Measurements from ENCODE around the gene SLC9A6.
"Not testable (repeated sequence)": the region's sequence is repeated elsewhere in the genome, so short reads cannot be mapped to it uniquely, and the experiment has no call there.

The SLC9A6 gene

DNA sequence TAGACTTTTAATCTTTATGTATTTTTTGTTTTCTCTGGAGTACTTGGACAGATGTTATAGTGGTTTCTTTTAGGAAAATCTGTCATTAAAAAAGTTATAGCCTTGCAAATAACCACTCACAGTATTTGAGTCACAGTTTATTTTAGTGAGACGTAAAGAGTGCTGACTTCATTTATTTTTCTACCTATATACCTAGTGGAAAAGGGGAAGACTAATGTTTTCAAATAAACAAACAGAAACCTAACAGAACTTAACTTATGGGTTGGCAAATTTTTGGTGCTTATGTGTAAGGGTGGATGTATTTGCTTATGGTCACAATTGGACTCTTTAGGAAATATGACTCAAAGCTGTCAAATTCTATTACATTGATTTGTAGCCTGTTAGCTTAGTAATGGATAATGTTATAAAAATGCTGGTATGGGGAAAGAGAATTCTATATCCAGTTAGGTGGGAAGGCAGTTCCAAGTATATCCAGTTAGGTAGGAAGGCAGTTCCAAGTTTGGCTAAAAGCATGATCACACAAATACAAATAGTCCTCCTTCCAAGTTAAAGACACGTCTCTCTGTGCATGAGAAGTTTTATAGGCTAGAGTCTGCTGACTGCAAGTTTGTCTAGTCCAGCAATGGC lies 61.9 kb downstream of the SLC9A6 start:
- Histone ChIP-seq H3K9ac (no peak overlapping the region), H3K36me3 (ENCODE audit: insufficient read depth) (no peaks in the 10 kb centered on the region), H3K79me2 (ENCODE audit: insufficient read depth, low read depth) (no peaks in the 10 kb centered on the region), H2AFZ (ENCODE audit: low read depth) (no peak overlapping the region), H3K4me3 (IDR thresholded peaks at IDR 0.05; ENCODE audit: insufficient read depth, low read depth, low read length) (no peak overlapping the region), H3K27me3 (ENCODE audit: insufficient read depth, low read depth) (no peaks in the 10 kb centered on the region), H4K20me1 (ENCODE audit: insufficient read depth) (no peaks in the 10 kb centered on the region), H3K4me1 (ENCODE audit: low read depth, poor library complexity, severe bottlenecking) (no peaks in the 10 kb centered on the region), H3K27ac (no peak overlapping the region), H3K4me2 (no peak overlapping the region)
- TF ChIP-seq, protein P1, sequence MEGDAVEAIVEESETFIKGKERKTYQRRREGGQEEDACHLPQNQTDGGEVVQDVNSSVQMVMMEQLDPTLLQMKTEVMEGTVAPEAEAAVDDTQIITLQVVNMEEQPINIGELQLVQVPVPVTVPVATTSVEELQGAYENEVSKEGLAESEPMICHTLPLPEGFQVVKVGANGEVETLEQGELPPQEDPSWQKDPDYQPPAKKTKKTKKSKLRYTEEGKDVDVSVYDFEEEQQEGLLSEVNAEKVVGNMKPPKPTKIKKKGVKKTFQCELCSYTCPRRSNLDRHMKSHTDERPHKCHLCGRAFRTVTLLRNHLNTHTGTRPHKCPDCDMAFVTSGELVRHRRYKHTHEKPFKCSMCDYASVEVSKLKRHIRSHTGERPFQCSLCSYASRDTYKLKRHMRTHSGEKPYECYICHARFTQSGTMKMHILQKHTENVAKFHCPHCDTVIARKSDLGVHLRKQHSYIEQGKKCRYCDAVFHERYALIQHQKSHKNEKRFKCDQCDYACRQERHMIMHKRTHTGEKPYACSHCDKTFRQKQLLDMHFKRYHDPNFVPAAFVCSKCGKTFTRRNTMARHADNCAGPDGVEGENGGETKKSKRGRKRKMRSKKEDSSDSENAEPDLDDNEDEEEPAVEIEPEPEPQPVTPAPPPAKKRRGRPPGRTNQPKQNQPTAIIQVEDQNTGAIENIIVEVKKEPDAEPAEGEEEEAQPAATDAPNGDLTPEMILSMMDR (conservative IDR thresholded peaks at IDR 0.05; ENCODE audit: low read depth, low read length), result no peak

DNA sequence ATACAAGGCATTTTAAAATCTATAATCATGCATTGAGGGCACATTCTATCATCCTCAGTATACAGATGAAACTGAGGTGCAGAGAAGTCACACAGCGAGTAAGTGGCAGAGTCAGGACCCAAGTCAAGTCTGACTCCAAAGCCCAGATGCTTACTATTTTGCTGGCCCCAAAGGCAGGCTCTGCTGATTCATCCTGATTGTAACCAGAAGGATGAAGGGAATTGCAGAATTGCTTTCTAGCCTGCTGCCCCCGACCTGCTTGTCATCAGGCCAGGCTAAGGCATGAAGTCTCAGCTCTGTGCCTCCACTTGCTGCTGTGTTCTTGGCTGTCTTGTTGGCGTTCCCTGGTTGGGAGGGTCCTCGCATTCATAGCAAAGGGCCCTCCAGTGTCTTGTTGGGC lies 62.7 kb downstream of the SLC9A6 start:
- Histone ChIP-seq H3K27ac (no peak overlapping the region), H3K4me3 (IDR thresholded peaks at IDR 0.05; ENCODE audit: insufficient read depth, low read depth, low read length) (no peak overlapping the region), H2AFZ (ENCODE audit: low read depth) (no peak overlapping the region), H3K9ac (no peak overlapping the region), H3K79me2 (ENCODE audit: insufficient read depth, low read depth) (no peaks in the 10 kb centered on the region), H3K4me2 (no peak overlapping the region), H4K20me1 (ENCODE audit: insufficient read depth) (no peaks in the 10 kb centered on the region), H3K36me3 (ENCODE audit: insufficient read depth) (no peaks in the 10 kb centered on the region), H3K4me1 (ENCODE audit: low read depth, poor library complexity, severe bottlenecking) (no peaks in the 10 kb centered on the region), H3K27me3 (ENCODE audit: insufficient read depth, low read depth) (no peaks in the 10 kb centered on the region)
- TF ChIP-seq, protein P1 (conservative IDR thresholded peaks at IDR 0.05; ENCODE audit: low read depth, low read length), result no peak

GRCh38 chrX:136048446-136048845 lies 63.2 kb downstream of the SLC9A6 start:
- no peak overlapping the region for H3K27ac ChIP-seq
- TF ChIP-seq, protein P1 (conservative IDR thresholded peaks at IDR 0.05; ENCODE audit: low read depth, low read length), result no peak
- H2AFZ ChIP-seq (ENCODE audit: low read depth), result no peak overlapping the region
- no peak overlapping the region for H3K9ac ChIP-seq
- H3K4me3 ChIP-seq (IDR thresholded peaks at IDR 0.05; ENCODE audit: insufficient read depth, low read depth, low read length), result no peak overlapping the region
- H3K79me2 ChIP-seq (ENCODE audit: insufficient read depth, low read depth), result no peaks in the 10 kb centered on the region
- no peaks in the 10 kb centered on the region for H3K36me3 ChIP-seq (ENCODE audit: insufficient read depth)
- no peaks in the 10 kb centered on the region for H3K27me3 ChIP-seq (ENCODE audit: insufficient read depth, low read depth)
- no peak overlapping the region for H3K4me2 ChIP-seq
- H3K4me1 ChIP-seq (ENCODE audit: low read depth, poor library complexity, severe bottlenecking), result no peaks in the 10 kb centered on the region
- H4K20me1 ChIP-seq (ENCODE audit: insufficient read depth), result no peaks in the 10 kb centered on the region

GRCh38 chrX:136049608-136050007 lies 64.4 kb downstream of the SLC9A6 start:
- H3K4me2 ChIP-seq, result no peak overlapping the region
- no peaks in the 10 kb centered on the region for H3K79me2 ChIP-seq (ENCODE audit: insufficient read depth, low read depth)
- H2AFZ ChIP-seq (ENCODE audit: low read depth), result no peak overlapping the region
- H3K9ac ChIP-seq, result no peak overlapping the region
- H3K36me3 ChIP-seq (ENCODE audit: insufficient read depth), result no peaks in the 10 kb centered on the region
- no peaks in the 10 kb centered on the region for H4K20me1 ChIP-seq (ENCODE audit: insufficient read depth)
- no peak overlapping the region for H3K4me3 ChIP-seq (IDR thresholded peaks at IDR 0.05; ENCODE audit: insufficient read depth, low read depth, low read length)
- no peak overlapping the region for H3K27ac ChIP-seq
- H3K27me3 ChIP-seq (ENCODE audit: insufficient read depth, low read depth), result no peaks in the 10 kb centered on the region
- TF ChIP-seq, protein P1 (conservative IDR thresholded peaks at IDR 0.05; ENCODE audit: low read depth, low read length), result no peak
- H3K4me1 ChIP-seq (ENCODE audit: low read depth, poor library complexity, severe bottlenecking), result no peaks in the 10 kb centered on the region

- not testable (repeated sequence) for H3K27ac ChIP-seq; H3K27me3 ChIP-seq (ENCODE audit: insufficient read depth, low read depth); H4K20me1 ChIP-seq (ENCODE audit: insufficient read depth); H3K79me2 ChIP-seq (ENCODE audit: insufficient read depth, low read depth); H3K4me1 ChIP-seq (ENCODE audit: low read depth, poor library complexity, severe bottlenecking); H2AFZ ChIP-seq (ENCODE audit: low read depth); H3K36me3 ChIP-seq (ENCODE audit: insufficient read depth); H3K4me2 ChIP-seq; H3K9ac ChIP-seq; H3K4me3 ChIP-seq (IDR thresholded peaks at IDR 0.05; ENCODE audit: insufficient read depth, low read depth, low read length)
These were observed 65.6 kb downstream of the SLC9A6 start for GRCh38 chrX:136050875-136051274.
